A549 (cell line): ENCODE results near the gene MRRF. TPM values are rescaled to one million over a fixed set of nuclear protein-coding genes. Genes with fewer than 3 reads are reported as not detected.

Experiments used
- ATAC-seq, 2 experiments: fragments of 200-7000 bp in 1 of 2; fragments of >200 bp in 1 of 2; cut with Nextera tagmentation in 1 of 2; cut with Tn5 transposase in 1 of 2; 3 replicates each; pipeline versions ENCODE4 v1.8.0 to v1.9.1; 2018 to 2020; ENCODE audit warnings: mild to moderate bottlenecking in 1 of 2, moderate library complexity in 1 of 2
- CTCF ChIA-PET: fragments of 300-600 bp; sonication (Branson Sonifier 250); formaldehyde crosslinking; extraction: SDS; loops from one replicate; lab custom pipeline; 2021; ENCODE audit warnings: antibody characterized with exemption, inconsistent platforms; lab: Yijun Ruan, JAX
- POLR2A ChIA-PET: fragments of 350-600 bp; formaldehyde crosslinking; extraction: SDS; loops from one replicate; lab custom pipeline; 2021; ENCODE audit warnings: antibody characterized with exemption, inconsistent platforms; lab: Yijun Ruan, JAX
- DNase-seq, 2 experiments: peaks; one replicate each; pipeline versions ENCODE4 v3.0.0 to v3.0.0-alpha.2; 2011 to 2016; ENCODE audit warnings: low read depth in 1 of 2, low spot score in 1 of 2
- FAIRE-seq: peaks from 2 replicates; lab custom pipeline; 2011; peaks lifted over from hg19 to GRCh38; lab: Jason Lieb, UNC
- H3K27ac ChIP-seq, 2 experiments: fragments of >200 bp; sonication (Bioruptor Twin); formaldehyde crosslinking; 3 replicates each; pipeline ENCODE4 v1.5.1; 2016 to 2017
- H3K4me1 ChIP-seq: fragments of >200 bp; sonication (Bioruptor Twin); formaldehyde crosslinking; 3 replicates; pipeline ENCODE4 v1.6.1; 2016
- H3K4me2 ChIP-seq: fragments of >200 bp; sonication (Bioruptor Twin); formaldehyde crosslinking; 3 replicates; pipeline ENCODE4 v1.6.1; 2016
- H3K4me3 ChIP-seq: fragments of >200 bp; sonication (Bioruptor Twin); formaldehyde crosslinking; 3 replicates; pipeline ENCODE4 v1.5.1; 2016
- H3K9me3 ChIP-seq: fragments of >200 bp; sonication (Bioruptor Twin); formaldehyde crosslinking; 3 replicates; pipeline ENCODE4 v1.6.1; 2016
- ATOH8 ChIP-seq: fragments of 250-450 bp; sonication (Bioruptor Pico); IDR thresholded peaks from 2 replicates; pipeline ENCODE4 v1.5.0; 2020; ENCODE audit warnings: low read depth, mild to moderate bottlenecking, moderate library complexity
- CBX8 ChIP-seq: fragments of 200-600 bp; sonication (generic); IDR thresholded peaks from 2 replicates; pipeline ENCODE4 v1.6.1; 2016
- CHD2 ChIP-seq: fragments of 150-350 bp; IDR thresholded peaks from 2 replicates; pipeline ENCODE4 v1.6.1; 2014; ENCODE audit warnings: low read length; ENCODE audit not compliant: partially characterized antibody
- CHD4 ChIP-seq: fragments of 200-600 bp; sonication (generic); IDR thresholded peaks from 2 replicates; pipeline ENCODE4 v1.6.1; 2016; ENCODE audit warnings: antibody characterized with exemption, mild to moderate bottlenecking, borderline replicate concordance
- EHMT2 ChIP-seq: fragments of 200-600 bp; sonication (generic); IDR thresholded peaks from 2 replicates; pipeline ENCODE4 v1.6.1; 2016; ENCODE audit warnings: antibody characterized with exemption, low read depth, mild to moderate bottlenecking, moderate library complexity
- FOXS1 ChIP-seq: fragments of 250-450 bp; sonication (Bioruptor Pico); IDR thresholded peaks from 2 replicates; pipeline ENCODE4 v1.5.0; 2020; ENCODE audit warnings: mild to moderate bottlenecking, moderate library complexity
- HEYL ChIP-seq: fragments of 250-450 bp; sonication (Bioruptor Pico); IDR thresholded peaks from 2 replicates; pipeline ENCODE4 v1.8.0; 2021; ENCODE audit warnings: mild to moderate bottlenecking, moderate library complexity
- HOXB13 ChIP-seq: fragments of 250-450 bp; sonication (Bioruptor Pico); IDR thresholded peaks from 2 replicates; pipeline ENCODE4 v1.5.0; 2020; ENCODE audit warnings: low read depth, mild to moderate bottlenecking, moderate library complexity
- JUN ChIP-seq, 2 experiments: fragments of >200 bp; sonication (Bioruptor Twin); formaldehyde crosslinking; IDR thresholded peaks; 2 replicates in 1 of 2; 3 replicates in 1 of 2; pipeline ENCODE4 v1.6.1; 2016 to 2017
- MAZ ChIP-seq: fragments of 150-350 bp; IDR thresholded peaks from 2 replicates; pipeline ENCODE4 v1.6.1; 2014; ENCODE audit warnings: antibody characterized with exemption, low read depth, low read length, borderline replicate concordance
- MYC ChIP-seq: IDR thresholded peaks from 2 replicates; pipeline ENCODE4 v1.6.1; 2012; ENCODE audit warnings: mild to moderate bottlenecking, inconsistent platforms, low read length, improper control_type of control experiment, borderline replicate concordance
- NFE2L2 ChIP-seq: fragments of 150-350 bp; conservative IDR thresholded peaks from 2 replicates; pipeline ENCODE4 v1.6.1; 2014; ENCODE audit warnings: low read length
- NPAS2 ChIP-seq: fragments of 250-450 bp; sonication (Bioruptor Pico); IDR thresholded peaks from 2 replicates; pipeline ENCODE4 v1.8.0; 2022; ENCODE audit warnings: mild to moderate bottlenecking, moderate library complexity, borderline replicate concordance
- NR3C1 ChIP-seq: fragments of >200 bp; sonication (Bioruptor Twin); formaldehyde crosslinking; IDR thresholded peaks from 3 replicates; pipeline ENCODE4 v1.6.1; 2017
- PHF8 ChIP-seq: fragments of 200-600 bp; sonication (generic); IDR thresholded peaks from 2 replicates; pipeline ENCODE4 v1.6.1; 2016; ENCODE audit warnings: low read depth, mild to moderate bottlenecking, antibody characterized with exemption, moderate library complexity, borderline replicate concordance
- RARB ChIP-seq: fragments of 250-450 bp; sonication (Bioruptor Pico); IDR thresholded peaks from 2 replicates; pipeline ENCODE4 v1.8.0; 2021; ENCODE audit warnings: mild to moderate bottlenecking, moderate library complexity
- RCOR1 ChIP-seq: fragments of 150-350 bp; IDR thresholded peaks from 2 replicates; pipeline ENCODE4 v1.6.1; 2014; ENCODE audit warnings: antibody characterized with exemption, low read length, low read depth
- REST ChIP-seq: fragments of 200-600 bp; sonication (generic); IDR thresholded peaks from 2 replicates; pipeline ENCODE4 v1.6.1; 2016; ENCODE audit warnings: antibody characterized with exemption, mild to moderate bottlenecking, moderate library complexity
- ZNF302 ChIP-seq: fragments of 250-450 bp; sonication (Bioruptor Pico); IDR thresholded peaks from 2 replicates; pipeline ENCODE4 v1.9.0; 2021; ENCODE audit warnings: inconsistent platforms, mild to moderate bottlenecking, moderate library complexity
- ZSCAN20 ChIP-seq: fragments of 250-450 bp; sonication (Bioruptor Pico); IDR thresholded peaks from 2 replicates; pipeline ENCODE4 v1.8.0; 2022; ENCODE audit warnings: mild to moderate bottlenecking, moderate library complexity
- WGBS: methylation state at CpG from one replicate; pipeline ENCODE4 v1.1.6; 2017; ENCODE audit errors: missing lambda C conversion rate; 5-methylcytosine and 5-hydroxymethylcytosine counted together
- polyA plus RNA-seq, 4 experiments: library from polyadenylated mRNA; depleted of rRNA in 3 of 4; stranded (reverse); fragments of >200 nt; fragmentation: RNase III in 1 of 4; extraction: RNeasy Plus Mini Kit Qiagen cat#74134 plus additional on column Dnase treatment in 1 of 4; gene quantifications; 2 replicates in 3 of 4; 3 replicates in 1 of 4; pipeline ENCODE4 v1.2.3, GENCODE V29; 2011 to 2017

Gene MRRF
- polyA plus RNA-seq, 2 of the 4 experiments (the other 2 are of a cell fraction) = 63.6 to 107 TPM

DNA sequence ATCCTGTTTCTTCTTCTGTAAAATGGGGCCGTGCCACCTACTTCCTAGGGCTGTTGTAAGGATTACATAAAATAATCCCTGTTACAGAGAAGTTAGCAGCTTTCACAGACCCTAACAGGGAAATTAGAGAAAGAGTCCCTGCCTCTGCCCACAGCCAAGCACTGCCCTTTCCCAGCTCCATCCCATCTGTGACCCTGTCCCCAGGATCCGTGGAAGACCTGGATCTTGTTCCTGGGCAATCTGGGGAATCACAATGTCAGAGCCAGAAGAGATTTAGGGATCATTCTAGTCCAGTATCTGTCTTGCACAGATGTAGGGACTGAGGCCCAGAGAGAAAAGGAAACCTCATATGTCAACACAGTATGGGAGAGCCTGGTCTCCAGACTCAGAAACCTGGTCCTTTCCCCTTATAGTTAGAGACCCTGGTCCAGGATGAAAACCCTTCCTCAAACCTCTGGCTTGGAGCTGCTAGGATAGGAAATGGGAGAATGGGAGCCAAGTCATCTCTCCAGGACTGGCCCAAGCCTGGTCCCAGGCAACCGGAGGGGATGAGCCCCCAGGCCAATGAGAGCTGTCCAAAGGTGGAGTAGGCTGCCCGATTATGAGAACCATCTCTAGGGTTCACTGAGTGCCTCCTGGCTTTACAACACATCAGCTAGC, 48.4 kb upstream of the MRRF start:
- Histone ChIP-seq H3K9me3 (no peaks in the 10 kb centered on the region), H3K4me1 (peaks cover 15% of the 10 kb centered on the region; the same call in 1 of the 3 replicates), H3K4me2 (no peak overlapping the region), H3K27ac (no peak overlapping the region), H3K4me3 (no peak overlapping the region)
- FAIRE-seq (no peak), ATAC-seq (no peak)
- 45% methylated on average over 4 of the region's 4 CpGs for WGBS
- TF ChIP-seq NR3C1 (no peak), REST (no peak), CBX8 (no peak), ZNF302 (CRISPR knock-in tag) (no peak), HOXB13 (CRISPR knock-in tag) (no peak), PHF8 (no peak), NFE2L2 (no peak), CHD4 (no peak), EHMT2 (no peak), ZSCAN20 (CRISPR knock-in tag) (no peak), RCOR1 (no peak), NPAS2 (no peak)
- TF ChIP-seq, all 56 proteins: peak for 0
- no peak for DNase-seq
- ChIA-PET CTCF (interaction anchor here (1.0 to 1.7 kb wide), 2 partner anchors 10 to 13 kb away, joined by 3 to 6 read pairs; no protein-coding TSS in a partner anchor), POLR2A (no interaction called here)

- Histone ChIP-seq H3K9me3 (no peaks in the 10 kb centered on the region), H3K4me2 (no peak overlapping the region), H3K4me3 (no peak overlapping the region), H3K4me1 (peaks cover 15% of the 10 kb centered on the region; the same call in 1 of the 3 replicates), H3K27ac (no peak overlapping the region)
- ChIA-PET CTCF (interaction anchor here (1.0 to 1.7 kb wide), 2 partner anchors 9 to 13 kb away, joined by 3 to 6 read pairs; no protein-coding TSS in a partner anchor), POLR2A (no interaction called here)
- DNase-seq (no peak), ATAC-seq (no peak), FAIRE-seq (no peak)
- no peak for TF ChIP-seq MYC
- no peak for TF ChIP-seq NR3C1
- TF ChIP-seq JUN (IDR thresholded peaks at IDR 0.05) = no peak
- TF ChIP-seq FOXS1 = no peak
- no peak for TF ChIP-seq ATOH8 (CRISPR knock-in tag)
- TF ChIP-seq MAZ = no peak
- TF ChIP-seq CHD2 = no peak
- TF ChIP-seq HEYL = no peak
- TF ChIP-seq RARB = no peak
- WGBS = 93% methylated on average over 30 of the region's 35 CpGs
Observed at GRCh38 chr9:122216798-122217418, 47.8 kb upstream of the MRRF start.
